PC-9 (cell line): ENCODE measurements around the gene DMPK. TPM values are rescaled to one million over a fixed set of nuclear protein-coding genes. Genes with fewer than 3 reads are reported as not detected.
"Not testable (repeated sequence)": the region's sequence is repeated elsewhere in the genome, so short reads cannot be mapped to it uniquely, and the experiment has no call there.

ENCODE experiments used
- BruUV-seq: library from RNA; stranded (reverse); fragments of 400-500 nt; replicated peaks from 2 replicates; lab custom pipeline; 2021; lab: Mats Ljungman, UMichigan
- CTCF ChIA-PET: fragments of 300-600 bp; sonication (Branson Sonifier 250); formaldehyde crosslinking; loops from one replicate; lab custom pipeline; 2022; ENCODE audit warnings: antibody characterized with exemption; lab: Charles Lee
- POLR2A ChIA-PET: fragments of 300-600 bp; sonication (Branson Sonifier 250); formaldehyde crosslinking; loops from one replicate; lab custom pipeline; 2022; ENCODE audit warnings: antibody characterized with exemption; ENCODE audit not compliant: unreplicated experiment; lab: Charles Lee
- DNase-seq, 2 experiments: peaks; one replicate each; pipeline versions ENCODE4 v3.0.0 to v3.0.0-alpha.2; 2015 to 2022; ENCODE audit warnings: mixed read lengths in 1 of 2
- H2AFZ ChIP-seq: fragments of 200-600 bp; sonication (generic); 2 replicates; pipeline ENCODE4 v1.8.1; 2017; ENCODE audit warnings: antibody characterized with exemption
- H3F3A ChIP-seq: fragments of 200-600 bp; sonication (generic); 2 replicates; pipeline ENCODE4 v1.8.1; 2017; ENCODE audit warnings: antibody characterized with exemption, mild to moderate bottlenecking, low read depth; ENCODE audit not compliant: insufficient read depth
- H3K27ac ChIP-seq: fragments of 200-600 bp; sonication (generic); 2 replicates; pipeline ENCODE4 v1.6.1; 2016; ENCODE audit warnings: mixed run types
- H3K27me3 ChIP-seq: fragments of 200-600 bp; sonication (generic); 2 replicates; pipeline ENCODE4 v1.6.1; 2016; ENCODE audit warnings: low read depth, mixed run types; ENCODE audit not compliant: insufficient read depth
- H3K36me3 ChIP-seq: fragments of 200-600 bp; sonication (generic); 2 replicates; pipeline ENCODE4 v1.6.1; 2016; ENCODE audit warnings: low read depth, mixed run types
- H3K4me1 ChIP-seq: fragments of 200-600 bp; sonication (generic); replicated peaks from 2 replicates; pipeline ENCODE4 v1.6.1; 2016; ENCODE audit warnings: mixed run types; ENCODE audit not compliant: insufficient read depth
- H3K4me2 ChIP-seq: fragments of 200-600 bp; sonication (generic); 2 replicates; pipeline ENCODE4 v1.6.1; 2017; ENCODE audit warnings: mixed run types
- H3K4me3 ChIP-seq: fragments of 200-600 bp; sonication (generic); 2 replicates; pipeline ENCODE4 v1.6.1; 2016; ENCODE audit warnings: mixed run types
- H3K79me2 ChIP-seq: fragments of 200-600 bp; sonication (generic); 2 replicates; pipeline ENCODE4 v1.6.1; 2017; ENCODE audit warnings: low read depth, mixed run types
- H3K9me2 ChIP-seq: fragments of 200-600 bp; sonication (generic); 2 replicates; pipeline ENCODE4 v1.8.1; 2017; ENCODE audit warnings: mild to moderate bottlenecking; ENCODE audit not compliant: insufficient read depth
- H3K9me3 ChIP-seq: fragments of 200-600 bp; sonication (generic); 2 replicates; pipeline ENCODE4 v1.8.1; 2016; ENCODE audit warnings: low read depth; ENCODE audit not compliant: insufficient read depth
- H4K20me1 ChIP-seq: fragments of 200-600 bp; sonication (generic); 2 replicates; pipeline ENCODE4 v1.8.1; 2017; ENCODE audit not compliant: insufficient read depth
- CTCF ChIP-seq: fragments of 200-600 bp; sonication (generic); conservative IDR thresholded peaks from 2 replicates; pipeline ENCODE4 v1.6.1; 2017; ENCODE audit warnings: mixed run types, antibody characterized with exemption, mild to moderate bottlenecking, moderate library complexity
- EZH2 ChIP-seq: fragments of 200-600 bp; sonication (generic); IDR thresholded peaks from 2 replicates; pipeline ENCODE4 v1.8.0; 2017; ENCODE audit warnings: antibody characterized with exemption, low read depth
- intact Hi-C: fragments of 100-400 bp; cut with micrococcal nuclease; formaldehyde crosslinking; loops from one replicate; pipeline ENCODE4 v1.10.0; 2022; ENCODE audit not compliant: unreplicated experiment
- total RNA-seq: library from RNA; stranded (reverse); gene quantifications from 2 replicates; pipeline ENCODE4 v1.2.3, GENCODE V29; 2021

The DMPK gene
- total RNA-seq, 1 experiment from 2014 or later, result 110 TPM

- no peak for TF ChIP-seq EZH2
- no peak for TF ChIP-seq CTCF
- ChIA-PET CTCF (interaction anchor here (0.7 to 1.6 kb wide), 5 partner anchors 9 to 158 kb away, joined by 3 to 21 read pairs (median 4); partner anchors contain the start of gene DMPK), POLR2A (no interaction called here)
- Histone ChIP-seq H3K4me2 (peak overlapping the region; percentile 44; the same call in 1 of the 2 replicates), H3K9me3 (no peaks in the 10 kb centered on the region), H2AFZ (no peak overlapping the region), H3K27me3 (no peaks in the 10 kb centered on the region), H3K4me1 (peaks cover 13% of the 10 kb centered on the region), H3F3A (peaks cover 25% of the 10 kb centered on the region; the same call in 1 of the 2 replicates), H3K27ac (no peak overlapping the region), H3K9me2 (no peaks in the 10 kb centered on the region), H3K4me3 (no peak overlapping the region), H3K79me2 (no peaks in the 10 kb centered on the region), H3K36me3 (no peaks in the 10 kb centered on the region), H4K20me1 (no peaks in the 10 kb centered on the region)
- intact Hi-C loops, result no loop called here
- no TSS peak for BruUV-seq
- peak in 1 of 2 experiments; percentile 59 for DNase-seq
These were observed 17.8 kb upstream of the DMPK start for GRCh38 chr19:45800070-45800553.

- CTCF ChIA-PET, result interaction anchor here (0.7 to 1.6 kb wide), 8 partner anchors 9 to 158 kb away, joined by 3 to 13 read pairs (median 4); partner anchors contain the start of genes DMPK and SIX5
- BruUV-seq, H3K9me2 ChIP-seq, H4K20me1 ChIP-seq, H3K27me3 ChIP-seq, H3K4me3 ChIP-seq, H3K9me3 ChIP-seq, H3K36me3 ChIP-seq, H3K79me2 ChIP-seq, H2AFZ ChIP-seq: not testable (repeated sequence)
- Histone ChIP-seq H3F3A (peaks cover 22% of the 10 kb centered on the region; the same call in 1 of the 2 replicates), H3K4me2 (peak overlapping the region; percentile 44), H3K4me1 (peaks cover 13% of the 10 kb centered on the region), H3K27ac (0 out of 2 replicates have a peak overlapping the region, but pooled peaks have one; percentile 1)
- intact Hi-C loops, result loop anchor here (1.0 kb wide), 1 partner anchor 29 kb away; no protein-coding TSS in a partner anchor
- POLR2A ChIA-PET, result interaction anchor here (0.6 to 1.3 kb wide), 3 partner anchors 30 to 84 kb away, joined by 3 to 10 read pairs (median 6); partner anchors contain the start of gene SIX5
- peak; percentile 52 to 61 for DNase-seq
These were observed 17.3 kb upstream of the DMPK start for GRCh38 chr19:45799541-45799940.

- intact Hi-C loops, result loop anchor here (1.0 kb wide), 1 partner anchor 29 kb away; no protein-coding TSS in a partner anchor
- CTCF ChIA-PET, result interaction anchor here (0.7 to 1.6 kb wide), 7 partner anchors 17 to 157 kb away, joined by 3 to 13 read pairs (median 4); partner anchors contain the start of genes DMPK and SIX5
- BruUV-seq, result no TSS peak
- H3K9me3 ChIP-seq, result no peaks in the 10 kb centered on the region
- H3K27ac ChIP-seq, result 0 out of 2 replicates have a peak overlapping the region, but pooled peaks have one; percentile 1
- H2AFZ ChIP-seq, result no peak overlapping the region
- H3K9me2 ChIP-seq, result no peaks in the 10 kb centered on the region
- peaks cover 13% of the 10 kb centered on the region for H3K4me1 ChIP-seq
- H3K27me3 ChIP-seq, result no peaks in the 10 kb centered on the region
- peak; percentile 95 for TF ChIP-seq CTCF
- TF ChIP-seq EZH2, result no peak
- POLR2A ChIA-PET, result interaction anchor here (0.6 to 1.3 kb wide), 3 partner anchors 30 to 84 kb away, joined by 3 to 10 read pairs (median 6); partner anchors contain the start of gene SIX5
- H3K4me3 ChIP-seq, result no peak overlapping the region
- H3K4me2 ChIP-seq, result peak overlapping the region; percentile 44
- no peaks in the 10 kb centered on the region for H3K36me3 ChIP-seq
- DNase-seq, result peak; percentile 58 to 75
- H3F3A ChIP-seq, result peaks cover 22% of the 10 kb centered on the region; the same call in 1 of the 2 replicates
- H3K79me2 ChIP-seq, result no peaks in the 10 kb centered on the region
- H4K20me1 ChIP-seq, result no peaks in the 10 kb centered on the region
These were observed 16.8 kb upstream of the DMPK start for GRCh38 chr19:45798995-45799517.
